Measurements from ENCODE around the gene VPS26A.
A peak's percentile ranks its signal among the peaks of the same experiment; 100 is the strongest.

The VPS26A gene

GRCh38 chr10:69092959-69093850 lies 30.8 kb upstream of the VPS26A start:
- Mint-ChIP-seq H3K27me3 (no peaks in the 10 kb centered on the region), H3K9me3 (no peaks in the 10 kb centered on the region), H3K4me1 (peaks cover 49% of the 10 kb centered on the region), H3K4me3 (peak overlapping the region; percentile 30), H3K27ac (peak overlapping the region; percentile 73), H3K36me3 (peaks cover 28% of the 10 kb centered on the region)
- CTCF ChIA-PET, result interaction anchor here (0.7 to 7.0 kb wide), 25 partner anchors 9 to 300 kb away, joined by 3 to 142 read pairs (median 4); partner anchors contain the start of genes DDX21 and KIFBP
- peak; percentile 92 for DNase-seq

DNA sequence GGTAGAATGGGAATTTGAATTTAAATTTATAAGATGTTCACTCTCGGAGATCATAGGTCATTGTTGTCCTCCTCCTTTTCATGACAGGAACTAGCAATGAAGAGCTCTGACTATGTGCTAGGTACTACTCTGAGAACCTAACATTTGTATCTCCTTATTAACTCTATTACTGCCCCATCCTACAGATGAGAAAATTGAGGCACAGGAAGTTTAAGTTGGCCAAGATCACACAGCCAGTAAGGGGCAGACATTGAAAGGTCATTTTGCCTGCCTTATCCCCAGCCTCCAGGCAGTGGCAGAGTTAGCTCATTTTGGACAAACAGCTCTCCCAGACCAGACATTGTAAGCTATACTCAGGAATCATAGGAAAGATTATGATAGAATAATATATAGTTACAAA lies 30.0 kb upstream of the VPS26A start:
- no peak for DNase-seq
- Mint-ChIP-seq H3K4me3 (no peak overlapping the region), H3K27ac (peak overlapping the region; percentile 14), H3K4me1 (peaks cover 48% of the 10 kb centered on the region), H3K36me3 (peaks cover 26% of the 10 kb centered on the region), H3K9me3 (no peaks in the 10 kb centered on the region), H3K27me3 (no peaks in the 10 kb centered on the region)
- CTCF ChIA-PET, result interaction anchor here (0.8 to 7.0 kb wide), 13 partner anchors 8 to 138 kb away, joined by 3 to 142 read pairs (median 5); partner anchors contain the start of genes DDX21 and KIFBP

DNA sequence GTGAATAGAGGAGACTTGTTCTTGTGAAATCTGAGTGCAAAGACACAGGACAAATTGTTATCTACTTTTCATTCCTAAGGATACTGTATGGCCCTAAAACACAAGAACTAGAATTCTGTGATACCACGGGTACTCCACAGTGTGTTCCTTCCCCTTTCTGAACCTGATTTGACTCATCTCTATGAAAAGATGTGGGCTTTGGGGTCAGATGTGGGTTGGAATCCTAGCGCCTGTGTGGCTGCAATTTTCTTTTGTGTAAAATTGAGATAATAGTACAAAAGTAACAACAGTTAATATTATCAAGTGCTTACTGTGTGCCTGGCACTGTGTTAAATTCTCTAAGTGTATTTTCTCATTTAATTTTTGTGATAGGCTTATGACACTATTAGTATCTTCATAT lies 27.9 kb upstream of the VPS26A start:
- Mint-ChIP-seq H3K9me3 (no peaks in the 10 kb centered on the region), H3K4me3 (no peak overlapping the region), H3K4me1 (peaks cover 37% of the 10 kb centered on the region), H3K27ac (no peak overlapping the region), H3K27me3 (no peaks in the 10 kb centered on the region), H3K36me3 (peaks cover 26% of the 10 kb centered on the region)
- CTCF ChIA-PET, result interaction anchor here (0.6 to 7.0 kb wide), 7 partner anchors 10 to 115 kb away, joined by 3 to 142 read pairs (median 4); no protein-coding TSS in a partner anchor
- no peak for DNase-seq

GRCh38 chr10:69097729-69098128 lies 26.2 kb upstream of the VPS26A start:
- Mint-ChIP-seq H3K27ac (no peak overlapping the region), H3K36me3 (peaks cover 33% of the 10 kb centered on the region), H3K4me1 (peaks cover 37% of the 10 kb centered on the region), H3K9me3 (no peaks in the 10 kb centered on the region), H3K27me3 (no peaks in the 10 kb centered on the region), H3K4me3 (no peak overlapping the region)
- CTCF ChIA-PET, result interaction anchor here (0.6 kb wide), 1 partner anchor 120 kb away, joined by 3 read pairs; no protein-coding TSS in a partner anchor
- no peak for DNase-seq

GRCh38 chr10:69100136-69100872 lies 23.7 kb upstream of the VPS26A start:
- H3K27ac Mint-ChIP-seq, result no peak overlapping the region
- peaks cover 23% of the 10 kb centered on the region for H3K4me1 Mint-ChIP-seq
- no peaks in the 10 kb centered on the region for H3K9me3 Mint-ChIP-seq
- no peak overlapping the region for H3K4me3 Mint-ChIP-seq
- H3K27me3 Mint-ChIP-seq, result no peaks in the 10 kb centered on the region
- H3K36me3 Mint-ChIP-seq, result peaks cover 44% of the 10 kb centered on the region
- no peak for DNase-seq
- CTCF ChIA-PET, result interaction anchor here (0.6 to 1.3 kb wide), 2 partner anchors 52 to 95 kb away, joined by 3 to 4 read pairs; no protein-coding TSS in a partner anchor

DNA sequence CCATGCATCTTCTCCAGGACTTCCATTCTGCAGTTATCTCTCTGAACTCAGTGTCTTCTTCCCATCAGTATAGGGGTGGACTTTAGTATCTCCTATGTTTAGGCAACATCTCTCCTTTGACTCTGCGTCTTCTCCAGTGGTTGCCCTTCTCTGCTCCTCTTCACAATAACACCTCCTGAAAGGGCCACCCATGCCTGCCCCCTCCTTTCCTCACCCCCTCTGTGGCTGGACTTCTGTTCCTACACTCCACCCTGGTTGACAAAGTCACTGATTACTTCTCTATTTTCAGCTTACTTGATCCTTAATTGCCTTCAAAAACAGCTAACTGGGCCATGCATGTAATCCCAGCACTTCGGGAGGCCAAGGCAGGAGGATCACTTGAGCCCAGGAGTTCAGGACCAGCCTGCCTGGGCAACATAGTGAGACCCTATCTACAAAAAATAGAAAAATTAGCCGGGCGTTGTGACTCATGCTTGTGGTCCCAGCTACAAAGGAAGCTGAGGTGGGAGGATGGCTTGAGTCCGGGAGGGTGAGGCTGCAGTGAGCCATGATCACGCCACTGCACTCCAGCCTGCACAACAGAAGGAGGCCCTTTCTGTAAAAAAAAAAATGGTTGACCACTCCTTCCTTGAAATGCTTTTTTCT lies 22.4 kb upstream of the VPS26A start:
- H3K4me1 Mint-ChIP-seq, result peaks cover 22% of the 10 kb centered on the region
- CTCF ChIA-PET, result interaction anchor here (1.2 to 1.6 kb wide), 3 partner anchors 8 to 96 kb away, joined by 3 to 4 read pairs (median 4); no protein-coding TSS in a partner anchor
- H3K27ac Mint-ChIP-seq, result peak overlapping the region; percentile 40
- no peak for DNase-seq
- H3K36me3 Mint-ChIP-seq, result peaks cover 46% of the 10 kb centered on the region
- no peak overlapping the region for H3K4me3 Mint-ChIP-seq
- no peaks in the 10 kb centered on the region for H3K27me3 Mint-ChIP-seq
- no peaks in the 10 kb centered on the region for H3K9me3 Mint-ChIP-seq

- Mint-ChIP-seq H3K4me3 (no peak overlapping the region), H3K9me3 (no peaks in the 10 kb centered on the region), H3K36me3 (peaks cover 48% of the 10 kb centered on the region), H3K27ac (peak overlapping the region; percentile 67), H3K27me3 (no peaks in the 10 kb centered on the region), H3K4me1 (peaks cover 22% of the 10 kb centered on the region)
- DNase-seq, result no peak
- CTCF ChIA-PET, result interaction anchor here (1.2 to 1.6 kb wide), 3 partner anchors 8 to 97 kb away, joined by 3 to 4 read pairs (median 4); no protein-coding TSS in a partner anchor
Measured at GRCh38 chr10:69102440-69102839, 21.5 kb upstream of the VPS26A start.

DNA sequence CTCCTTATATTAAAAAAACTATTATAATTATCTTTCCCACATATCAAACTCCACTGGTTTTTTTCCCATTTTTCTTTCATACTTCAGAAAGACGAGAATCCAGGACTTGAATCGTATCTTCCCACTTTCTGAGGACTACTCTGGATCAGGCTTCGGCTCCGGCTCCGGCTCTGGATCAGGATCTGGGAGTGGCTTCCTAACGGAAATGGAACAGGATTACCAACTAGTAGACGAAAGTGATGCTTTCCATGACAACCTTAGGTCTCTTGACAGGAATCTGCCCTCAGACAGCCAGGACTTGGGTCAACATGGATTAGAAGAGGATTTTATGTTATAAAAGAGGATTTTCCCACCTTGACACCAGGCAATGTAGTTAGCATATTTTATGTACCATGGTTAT lies 20.2 kb upstream of the VPS26A start:
- H3K9me3 Mint-ChIP-seq, result no peaks in the 10 kb centered on the region
- CTCF ChIA-PET, result interaction anchor here (1.2 to 1.6 kb wide), 3 partner anchors 10 to 98 kb away, joined by 3 to 4 read pairs (median 3); no protein-coding TSS in a partner anchor
- no peaks in the 10 kb centered on the region for H3K27me3 Mint-ChIP-seq
- peaks cover 22% of the 10 kb centered on the region for H3K4me1 Mint-ChIP-seq
- no peak overlapping the region for H3K4me3 Mint-ChIP-seq
- H3K27ac Mint-ChIP-seq, result no peak overlapping the region
- DNase-seq, result no peak
- H3K36me3 Mint-ChIP-seq, result peaks cover 40% of the 10 kb centered on the region

DNA sequence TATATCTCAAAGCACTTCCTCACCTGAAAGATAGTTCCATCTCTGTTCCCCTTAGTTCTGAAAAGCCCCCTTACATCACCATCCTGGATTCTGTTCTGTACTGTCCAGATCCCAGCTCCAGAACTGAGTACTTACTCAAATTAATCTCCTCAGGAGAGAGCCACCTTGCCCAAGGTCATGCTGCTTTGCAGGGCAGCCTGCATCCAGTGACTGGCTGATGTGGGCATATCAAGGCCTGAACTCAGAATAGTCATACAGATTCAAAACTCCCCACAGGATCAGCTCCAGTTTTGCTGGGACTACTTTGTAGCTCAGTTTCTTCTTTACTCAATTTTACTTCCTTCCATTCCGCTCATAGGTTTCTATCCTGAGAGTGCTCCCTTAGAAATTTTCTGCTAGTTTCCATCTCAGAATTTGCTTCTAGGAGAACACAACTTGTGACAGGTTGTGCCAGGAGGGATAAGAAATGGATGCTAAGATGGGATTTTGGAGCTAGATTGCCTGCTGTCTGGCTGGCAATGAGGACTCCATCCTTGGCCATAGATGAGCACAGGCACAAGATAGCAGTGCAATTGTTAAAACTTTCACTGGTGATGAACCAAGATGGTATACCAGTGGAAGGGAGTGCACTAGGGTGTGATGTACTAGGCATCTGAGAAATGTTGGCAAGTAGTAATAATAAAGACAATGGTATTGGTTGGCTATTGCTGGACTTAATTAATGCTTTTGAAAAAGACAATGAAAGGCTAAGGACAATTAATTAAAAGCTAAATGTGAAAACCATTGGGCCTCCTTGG lies 18.8 kb upstream of the VPS26A start:
- peaks cover 22% of the 10 kb centered on the region for H3K4me1 Mint-ChIP-seq
- no peak overlapping the region for H3K27ac Mint-ChIP-seq
- H3K9me3 Mint-ChIP-seq, result no peaks in the 10 kb centered on the region
- H3K27me3 Mint-ChIP-seq, result no peaks in the 10 kb centered on the region
- peaks cover 38% of the 10 kb centered on the region for H3K36me3 Mint-ChIP-seq
- no peak for DNase-seq
- CTCF ChIA-PET, result interaction anchor here (1.1 to 1.6 kb wide), 5 partner anchors 10 to 119 kb away, joined by 3 to 4 read pairs (median 4); no protein-coding TSS in a partner anchor
- H3K4me3 Mint-ChIP-seq, result no peak overlapping the region

- Mint-ChIP-seq H3K27me3 (peaks cover 5% of the 10 kb centered on the region), H3K4me1 (peaks cover 5% of the 10 kb centered on the region), H3K4me3 (no peak overlapping the region), H3K36me3 (peaks cover 25% of the 10 kb centered on the region), H3K9me3 (no peaks in the 10 kb centered on the region), H3K27ac (no peak overlapping the region)
- CTCF ChIA-PET, result interaction anchor here (1.8 kb wide), 1 partner anchor 13 kb away, joined by 4 read pairs; no protein-coding TSS in a partner anchor
- no peak for DNase-seq
Measured at GRCh38 chr10:69107176-69107490, 16.8 kb upstream of the VPS26A start.

GRCh38 chr10:69107699-69108098 lies 16.3 kb upstream of the VPS26A start:
- CTCF ChIA-PET, result interaction anchor here (1.8 kb wide), 1 partner anchor 14 kb away, joined by 4 read pairs; no protein-coding TSS in a partner anchor
- no peak for DNase-seq
- Mint-ChIP-seq H3K27ac (no peak overlapping the region), H3K4me3 (no peak overlapping the region), H3K4me1 (no peaks in the 10 kb centered on the region), H3K27me3 (peaks cover 8% of the 10 kb centered on the region), H3K9me3 (no peaks in the 10 kb centered on the region), H3K36me3 (peaks cover 19% of the 10 kb centered on the region)

GRCh38 chr10:69119896-69120295 lies 4.1 kb upstream of the VPS26A start:
- no peak for DNase-seq
- CTCF ChIA-PET, result no interaction called here
- Mint-ChIP-seq H3K36me3 (no peaks in the 10 kb centered on the region), H3K4me1 (peaks cover 7% of the 10 kb centered on the region), H3K27ac (no peak overlapping the region), H3K9me3 (no peaks in the 10 kb centered on the region), H3K27me3 (peaks cover 22% of the 10 kb centered on the region), H3K4me3 (no peak overlapping the region)

DNA sequence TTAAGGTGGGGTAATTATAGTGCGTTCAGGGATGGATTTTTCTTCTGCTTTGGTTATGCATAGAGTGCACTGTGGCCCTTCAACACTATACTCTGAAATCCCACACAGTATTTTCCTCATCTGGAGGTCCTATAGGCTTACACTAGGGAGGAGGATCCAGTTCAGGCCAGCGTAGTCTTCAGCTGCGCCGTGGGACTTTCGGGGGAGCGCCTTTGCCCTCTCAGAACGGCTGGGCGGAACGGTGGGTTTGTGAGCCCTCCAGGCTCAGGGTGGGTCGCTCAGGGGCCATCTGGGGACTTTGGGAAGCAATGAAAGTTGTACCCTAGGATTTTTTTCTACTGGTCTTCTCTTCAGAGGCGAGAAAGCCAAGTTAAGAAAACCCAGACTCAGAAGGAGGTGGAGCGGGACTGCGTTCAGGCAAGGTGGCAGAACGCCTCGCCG lies 652 bp upstream of the VPS26A start:
- no peak for DNase-seq
- CTCF ChIA-PET, result interaction anchor here (1.5 to 3.5 kb wide), 2 partner anchors 118 to 167 kb away, joined by 4 to 21 read pairs; partner anchors contain the start of gene DDX21
- Mint-ChIP-seq H3K4me1 (peaks cover 26% of the 10 kb centered on the region), H3K36me3 (no peaks in the 10 kb centered on the region), H3K4me3 (peak overlapping the region; percentile 88), H3K9me3 (no peaks in the 10 kb centered on the region), H3K27ac (peak overlapping the region; percentile 93), H3K27me3 (peaks cover 13% of the 10 kb centered on the region)
